ENCODE measurements around the gene SEMA3D.

DNA sequence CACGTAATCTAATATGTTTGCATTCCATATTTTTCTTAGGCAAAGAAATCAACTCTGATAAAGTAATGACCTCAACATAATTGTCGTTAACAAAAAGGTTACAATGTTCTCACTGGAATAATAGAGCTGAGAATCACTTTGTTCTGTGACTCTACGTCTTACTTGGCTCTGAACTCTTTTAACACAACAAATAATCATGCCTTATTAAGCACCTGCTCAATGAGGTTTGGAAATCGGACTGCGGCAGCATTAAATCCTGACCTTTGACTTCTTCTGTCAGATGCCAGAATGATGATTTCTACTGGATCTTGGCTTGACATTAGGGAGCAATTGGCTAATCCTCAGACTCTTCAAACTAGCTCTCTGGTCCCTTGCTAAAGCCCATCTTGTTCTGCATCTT is 233.6 kb downstream of the SEMA3D start:
- TF ChIP-seq, protein P1, sequence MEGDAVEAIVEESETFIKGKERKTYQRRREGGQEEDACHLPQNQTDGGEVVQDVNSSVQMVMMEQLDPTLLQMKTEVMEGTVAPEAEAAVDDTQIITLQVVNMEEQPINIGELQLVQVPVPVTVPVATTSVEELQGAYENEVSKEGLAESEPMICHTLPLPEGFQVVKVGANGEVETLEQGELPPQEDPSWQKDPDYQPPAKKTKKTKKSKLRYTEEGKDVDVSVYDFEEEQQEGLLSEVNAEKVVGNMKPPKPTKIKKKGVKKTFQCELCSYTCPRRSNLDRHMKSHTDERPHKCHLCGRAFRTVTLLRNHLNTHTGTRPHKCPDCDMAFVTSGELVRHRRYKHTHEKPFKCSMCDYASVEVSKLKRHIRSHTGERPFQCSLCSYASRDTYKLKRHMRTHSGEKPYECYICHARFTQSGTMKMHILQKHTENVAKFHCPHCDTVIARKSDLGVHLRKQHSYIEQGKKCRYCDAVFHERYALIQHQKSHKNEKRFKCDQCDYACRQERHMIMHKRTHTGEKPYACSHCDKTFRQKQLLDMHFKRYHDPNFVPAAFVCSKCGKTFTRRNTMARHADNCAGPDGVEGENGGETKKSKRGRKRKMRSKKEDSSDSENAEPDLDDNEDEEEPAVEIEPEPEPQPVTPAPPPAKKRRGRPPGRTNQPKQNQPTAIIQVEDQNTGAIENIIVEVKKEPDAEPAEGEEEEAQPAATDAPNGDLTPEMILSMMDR (conservative IDR thresholded peaks at IDR 0.05; ENCODE audit: low read depth, low read length) = no peak
- no peak for TF ChIP-seq EZH2 (IDR thresholded peaks at IDR 0.05; ENCODE audit: borderline replicate concordance, low read depth, low read length, poor library complexity, severe bottlenecking)

All from A673 (cell line).